Esophagus squamous epithelium (tissue), 5 donors: ENCODE results near the gene MPO. TPM values are rescaled to one million over a fixed set of nuclear protein-coding genes. Genes with fewer than 3 reads are reported as not detected.

Experiments used
- DNase-seq: peaks from one replicate; lab custom pipeline; 2025; lab: John Stamatoyannopoulos, UW
- H3K27ac ChIP-seq, 4 donors: fragments of 200-600 bp; sonication (generic); one replicate each; pipeline ENCODE4 v1.5.1; 2016 to 2019; ENCODE audit warnings: mild to moderate bottlenecking in 1 of 4
- H3K27me3 ChIP-seq, 4 donors: fragments of 200-600 bp; sonication (generic); 1 replicate in 3 of 4; 2 replicates in 1 of 4; pipeline versions ENCODE4 v1.5.1 to v1.6.0; 2017 to 2021; ENCODE audit warnings: antibody characterized with exemption in 1 of 4
- H3K36me3 ChIP-seq, 3 donors: fragments of 200-600 bp; sonication (generic); one replicate each; pipeline ENCODE4 v1.5.1; 2016 to 2019
- H3K4me1 ChIP-seq, 3 donors: fragments of 200-600 bp; sonication (generic); one replicate each; pipeline ENCODE4 v1.5.1; 2017 to 2019
- H3K4me3 ChIP-seq, 4 donors: fragments of 200-600 bp; sonication (generic); 1 replicate in 3 of 4; 2 replicates in 1 of 4; pipeline ENCODE4 v1.5.1; 2016 to 2019; ENCODE audit warnings: mild to moderate bottlenecking in 2 of 4, moderate library complexity in 1 of 4
- H3K9me3 ChIP-seq, 3 donors: fragments of 200-600 bp; sonication (generic); one replicate each; pipeline ENCODE4 v1.5.1; 2016 to 2019
- CTCF ChIP-seq, 6 experiments: fragments of 450-650 bp in 4 of 6; fragments of 200-600 bp in 2 of 6; sonication (generic) in 2 of 6; IDR thresholded peaks; one replicate each; pipeline ENCODE4 v1.5.1; 2016 to 2019; ENCODE audit warnings: antibody characterized with exemption in 6 of 6, mild to moderate bottlenecking in 4 of 6, moderate library complexity in 4 of 6
- POLR2A ChIP-seq, 4 donors: fragments of 450-650 bp; IDR thresholded peaks; one replicate each; pipeline ENCODE4 v1.6.1; 2017; ENCODE audit warnings: antibody characterized with exemption in 4 of 4, mild to moderate bottlenecking in 4 of 4, moderate library complexity in 3 of 4
- WGBS, 2 donors: methylation state at CpG; one replicate each; pipeline ENCODE4 v1.1.5; 2018; 5-methylcytosine and 5-hydroxymethylcytosine counted together
- intact Hi-C: fragments of 100-400 bp; cut with DNase I; formaldehyde crosslinking; loops from one replicate; pipeline ENCODE4 v1.15.0; 2022
- total RNA-seq, 4 donors: library from RNA; depleted of rRNA; stranded (reverse); fragments of >200 nt; gene quantifications; one replicate each; pipeline ENCODE4 v1.1.0, GENCODE V29; 2016
- donor health status: DM: yes; HTN: yes; CAD: no.

Gene MPO
- total RNA-seq, 4 donors from 2014 or later: not detected

- Histone ChIP-seq H3K4me1 (peaks cover 0 to 15% (median 0%) of the 10 kb centered on the region in 3 donors), H3K27ac (no peak overlapping the region), H3K4me3 (no peak overlapping the region), H3K27me3 (peaks cover 0 to 72% (median 0%) of the 10 kb centered on the region in 4 donors), H3K36me3 (no peaks in the 10 kb centered on the region), H3K9me3 (no peaks in the 10 kb centered on the region)
- whole genome bisulfite sequencing, 2 donors: 28 to 29% methylated on average over 1 to 2 of the region's 2 CpGs
- no peak for TF ChIP-seq CTCF (IDR thresholded peaks at IDR 0.05)
- no peak for TF ChIP-seq POLR2A (IDR thresholded peaks at IDR 0.05)
- DNase-seq: no peak
- intact Hi-C loops: no loop called here
Measured at GRCh38 chr17:58281511-58282011, 826 bp upstream of the MPO start.

GRCh38 chr17:58279736-58280479 lies 827 bp downstream of the MPO start:
- H3K4me3 ChIP-seq: no peak overlapping the region
- no peak for DNase-seq
- H3K27me3 ChIP-seq: peaks cover 0 to 78% (median 0%) of the 10 kb centered on the region in 4 donors
- H3K36me3 ChIP-seq: no peaks in the 10 kb centered on the region
- WGBS, 2 donors: 49 to 60% methylated on average over 4 to 10 of the region's 16 CpGs
- intact Hi-C loops: no loop called here
- no peak for TF ChIP-seq POLR2A (IDR thresholded peaks at IDR 0.05)
- TF ChIP-seq CTCF (IDR thresholded peaks at IDR 0.05): no peak
- peaks cover 0 to 15% (median 0%) of the 10 kb centered on the region in 3 donors for H3K4me1 ChIP-seq
- no peak overlapping the region for H3K27ac ChIP-seq
- no peaks in the 10 kb centered on the region for H3K9me3 ChIP-seq

GRCh38 chr17:58279016-58279711 lies 1.6 kb downstream of the MPO start:
- peaks cover 0 to 72% (median 0%) of the 10 kb centered on the region in 4 donors for H3K27me3 ChIP-seq
- H3K9me3 ChIP-seq: no peaks in the 10 kb centered on the region
- intact Hi-C loops: no loop called here
- no peaks in the 10 kb centered on the region for H3K36me3 ChIP-seq
- peak overlapping the region in 2 of 4 donors; percentile 27 to 54 for H3K4me3 ChIP-seq
- DNase-seq: no peak
- no peak overlapping the region for H3K27ac ChIP-seq
- H3K4me1 ChIP-seq: peaks cover 0 to 15% (median 0%) of the 10 kb centered on the region in 3 donors
- 11 to 35% methylated on average over 4 to 12 of the region's 60 CpGs for WGBS, 2 donors
- TF ChIP-seq CTCF (IDR thresholded peaks at IDR 0.05) (no peak), POLR2A (IDR thresholded peaks at IDR 0.05) (no peak)

GRCh38 chr17:58278661-58279015 lies 2.1 kb downstream of the MPO start:
- TF ChIP-seq CTCF (IDR thresholded peaks at IDR 0.05) (no peak), POLR2A (IDR thresholded peaks at IDR 0.05) (no peak)
- Histone ChIP-seq H3K4me1 (peaks cover 0 to 15% (median 0%) of the 10 kb centered on the region in 3 donors), H3K36me3 (no peaks in the 10 kb centered on the region), H3K27ac (no peak overlapping the region), H3K4me3 (peak overlapping the region in 2 of 4 donors; percentile 27 to 54), H3K9me3 (no peaks in the 10 kb centered on the region), H3K27me3 (peaks cover 0 to 67% (median 0%) of the 10 kb centered on the region in 4 donors)
- intact Hi-C loops: no loop called here
- DNase-seq: no peak
- WGBS, 2 donors: no CpG with 5 or more reads among the region's 5 CpGs
